ENCODE data around the gene CHTF18.
"Not testable (repeated sequence)": the region's sequence is repeated elsewhere in the genome, so short reads cannot be mapped to it uniquely, and the experiment has no call there.

Gene CHTF18

DNA sequence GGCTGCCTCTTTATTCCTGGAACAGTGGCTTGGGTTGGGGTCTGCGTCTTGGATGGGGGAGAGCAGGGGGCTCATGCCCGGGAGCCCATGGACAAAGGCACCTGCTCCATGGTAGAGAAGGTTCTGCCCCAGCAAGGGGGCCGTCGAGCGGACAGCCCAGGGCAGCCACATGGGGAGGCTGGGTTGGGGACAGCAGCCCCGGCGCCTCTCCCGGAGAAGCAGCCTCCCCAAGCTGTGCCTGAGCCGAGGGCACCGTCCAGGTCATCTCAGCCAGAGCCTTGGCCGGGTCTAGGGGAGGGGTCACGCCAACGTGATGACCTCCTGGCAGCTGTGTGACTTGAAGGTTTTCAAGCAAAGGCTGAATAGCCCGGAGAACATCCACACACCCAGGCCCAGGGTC is 45.0 kb downstream of the CHTF18 start:
- no peak for TF ChIP-seq CTCF (IDR thresholded peaks at IDR 0.05; ENCODE audit: low read depth, low read length)
- H3K4me3 ChIP-seq (ENCODE audit: low read depth, low read length), result no peak overlapping the region

GRCh38 chr16:835373-835772 is 47.0 kb downstream of the CHTF18 start:
- H3K4me3 ChIP-seq (ENCODE audit: low read depth, low read length), result no peak overlapping the region
- no peak for TF ChIP-seq CTCF (IDR thresholded peaks at IDR 0.05; ENCODE audit: low read depth, low read length)

- no peak for TF ChIP-seq CTCF (IDR thresholded peaks at IDR 0.05; ENCODE audit: low read depth, low read length)
- no peak overlapping the region for H3K4me3 ChIP-seq (ENCODE audit: low read depth, low read length)
Observed at GRCh38 chr16:836221-836620, 47.8 kb downstream of the CHTF18 start.

DNA sequence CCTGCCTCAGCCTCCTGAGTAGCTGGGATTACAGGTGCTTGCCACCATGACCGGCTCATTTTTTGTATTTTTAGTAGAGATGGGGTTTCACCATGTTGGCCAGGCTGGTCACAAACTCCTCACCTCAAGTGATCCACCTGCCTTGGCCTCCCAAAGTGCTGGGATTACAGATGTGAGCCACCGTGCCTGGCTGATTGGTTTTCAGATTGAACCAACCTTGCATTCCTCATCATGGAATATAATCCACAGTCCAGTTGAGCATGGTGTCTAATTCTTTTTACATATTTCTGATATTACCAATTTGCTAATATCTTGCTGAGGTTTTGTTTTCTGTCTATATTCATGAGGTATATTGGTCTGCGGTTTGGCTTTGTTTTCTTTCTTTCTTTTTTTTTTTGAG is 48.4 kb downstream of the CHTF18 start:
- not testable (repeated sequence) for H3K4me3 ChIP-seq (ENCODE audit: low read depth, low read length)

DNA sequence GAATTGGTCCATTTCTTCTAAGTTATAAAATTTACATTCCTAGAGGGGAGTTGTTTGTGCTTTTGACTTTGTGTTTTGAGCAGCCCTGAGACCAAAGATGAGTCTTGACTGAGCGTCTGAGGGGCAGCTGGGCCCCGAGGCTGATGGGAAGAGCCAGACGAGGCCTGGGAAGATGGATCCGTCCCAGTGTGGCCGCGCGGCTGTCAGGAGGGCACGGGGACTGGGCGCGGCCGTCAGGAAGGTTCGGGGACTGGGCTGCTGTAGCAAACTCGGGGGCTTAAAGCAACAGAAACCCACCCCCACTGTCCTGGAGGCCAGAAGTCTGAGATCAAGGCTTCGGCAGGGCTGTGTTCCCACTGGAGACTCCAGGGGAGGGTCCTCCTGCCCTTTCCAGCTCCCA is 50.3 kb downstream of the CHTF18 start:
- no peak overlapping the region for H3K4me3 ChIP-seq (ENCODE audit: low read depth, low read length)
- no peak for TF ChIP-seq CTCF (IDR thresholded peaks at IDR 0.05; ENCODE audit: low read depth, low read length)

- H3K4me3 ChIP-seq (ENCODE audit: low read depth, low read length), result no peak overlapping the region
- no peak for TF ChIP-seq CTCF (IDR thresholded peaks at IDR 0.05; ENCODE audit: low read depth, low read length)
Observed at GRCh38 chr16:839643-840408, 51.4 kb downstream of the CHTF18 start.

- TF ChIP-seq CTCF (IDR thresholded peaks at IDR 0.05; ENCODE audit: low read depth, low read length), result no peak
- H3K4me3 ChIP-seq (ENCODE audit: low read depth, low read length), result no peak overlapping the region
Observed at GRCh38 chr16:840561-841454, 52.4 kb downstream of the CHTF18 start.

Data from WI38 (cell line).